ENCODE results near the gene MYO1C. TPM values are rescaled to one million over a fixed set of nuclear protein-coding genes. Genes with fewer than 3 reads are reported as not detected.
A peak's percentile ranks its signal among the peaks of the same experiment; 100 is the strongest.

The MYO1C gene
- total RNA-seq, 1 experiment from 2014 or later, result 227 TPM

- Histone ChIP-seq H3K9me2 (ENCODE audit: insufficient read depth) (no peaks in the 10 kb centered on the region), H3K4me1 (ENCODE audit: control insufficient read depth in 1 of 2, insufficient read depth in 2 of 2, low read length in 2 of 2) (peaks cover 0 to 7% of the 10 kb centered on the region in 2 experiments; a peak in 3 of 4 replicates), H2AFZ (ENCODE audit: low read depth, low read length, poor library complexity, severe bottlenecking) (no peak overlapping the region), H3K79me2 (ENCODE audit: insufficient read depth, low read length) (peaks cover 95% of the 10 kb centered on the region), H3K27me3 (ENCODE audit: insufficient read depth, low read length) (no peaks in the 10 kb centered on the region), H3K4me2 (ENCODE audit: low read length) (no peak overlapping the region), H3K9ac (ENCODE audit: low read length) (no peak overlapping the region), H3K9me3 (ENCODE audit: control insufficient read depth in 1 of 2, insufficient read depth in 1 of 2, low read depth in 1 of 2, low read length in 2 of 2) (no peaks in the 10 kb centered on the region), H3K27ac (ENCODE audit: low read depth, low read length) (no peak overlapping the region), H3K36me3 (ENCODE audit: control insufficient read depth in 1 of 2, insufficient read depth in 2 of 2, low read length in 2 of 2) (0 out of 4 replicates have a peak, but pooled peaks cover 2 to 5% of the 10 kb centered on the region in 2 experiments), H3K4me3 (replicated peaks in 1 of 2; ENCODE audit: low read depth in 1 of 2, low read length in 2 of 2) (no peak overlapping the region), H4K20me1 (ENCODE audit: insufficient read depth) (0 out of 2 replicates have a peak, but pooled peaks cover 2% of the 10 kb centered on the region)
- intact Hi-C loops (cut with micrococcal nuclease), result no loop called here
- DNase-seq (ENCODE audit: low read depth, low spot score) (no peak), ATAC-seq (no peak)
- CTCF ChIA-PET, result no interaction called here
- no peak for TF ChIP-seq POLR2A (IDR thresholded peaks at IDR 0.05; ENCODE audit: borderline replicate concordance, extremely low read depth, insufficient read depth, insufficient read length)
- no peak for TF ChIP-seq SRF (IDR thresholded peaks at IDR 0.05; ENCODE audit: low read depth)
- no peak for TF ChIP-seq SP1 (IDR thresholded peaks at IDR 0.05; ENCODE audit: low read depth)
- TF ChIP-seq EGR1 (IDR thresholded peaks at IDR 0.05; ENCODE audit: low read depth), result no peak
- TF ChIP-seq RAD21 (IDR thresholded peaks at IDR 0.05; ENCODE audit: low read depth), result no peak
- TF ChIP-seq ZNF274 (IDR thresholded peaks at IDR 0.05; ENCODE audit: low read depth, low read length), result no peak
- no peak for TF ChIP-seq ATF3 (IDR thresholded peaks at IDR 0.05)
- no peak for TF ChIP-seq MAX (IDR thresholded peaks at IDR 0.05)
- no TSS peak for BruUV-seq (replicated peaks)
- POLR2A ChIA-PET, result no interaction called here
- RAD21 ChIA-PET (ENCODE audit: low non-redundant PET in 1 of 2, low total read pairs in 2 of 2, uncharacterized antibody in 2 of 2, unreplicated experiment in 2 of 2), result no interaction called here
These were observed 50.3 kb downstream of the MYO1C start for GRCh38 chr17:1442187-1442586.

- H3K36me3 ChIP-seq (ENCODE audit: control insufficient read depth in 1 of 2, insufficient read depth in 2 of 2, low read length in 2 of 2), result peaks cover 7 to 13% of the 10 kb centered on the region in 2 experiments; a peak in 2 of 4 replicates
- H3K4me3 ChIP-seq (replicated peaks in 1 of 2; ENCODE audit: low read depth in 1 of 2, low read length in 2 of 2), result no peak overlapping the region
- no peak overlapping the region for H3K9ac ChIP-seq (ENCODE audit: low read length)
- intact Hi-C loops (cut with micrococcal nuclease), result no loop called here
- no peak overlapping the region for H3K4me2 ChIP-seq (ENCODE audit: low read length)
- no peaks in the 10 kb centered on the region for H3K27me3 ChIP-seq (ENCODE audit: insufficient read depth, low read length)
- ATAC-seq, result peak; percentile 28; the same call in 1 of the 2 replicates
- ChIA-PET RAD21 (ENCODE audit: low non-redundant PET in 1 of 2, low total read pairs in 2 of 2, uncharacterized antibody in 2 of 2, unreplicated experiment in 2 of 2) (no interaction called here), POLR2A (no interaction called here), CTCF (no interaction called here)
- peaks cover 95% of the 10 kb centered on the region for H3K79me2 ChIP-seq (ENCODE audit: insufficient read depth, low read length)
- TF ChIP-seq POLR2AphosphoS5 (IDR thresholded peaks at IDR 0.05; ENCODE audit: low read depth, low read length) (0 out of 2 replicates have a peak, but pooled peaks have one; percentile 20), RAD21 (IDR thresholded peaks at IDR 0.05; ENCODE audit: low read depth) (no peak)
- H4K20me1 ChIP-seq (ENCODE audit: insufficient read depth), result 0 out of 2 replicates have a peak, but pooled peaks cover 2% of the 10 kb centered on the region
- BruUV-seq (replicated peaks), result no TSS peak
- no peaks in the 10 kb centered on the region for H3K9me2 ChIP-seq (ENCODE audit: insufficient read depth)
- H2AFZ ChIP-seq (ENCODE audit: low read depth, low read length, poor library complexity, severe bottlenecking), result no peak overlapping the region
- no peak for DNase-seq (ENCODE audit: low read depth, low spot score)
- no peaks in the 10 kb centered on the region for H3K9me3 ChIP-seq (ENCODE audit: control insufficient read depth in 1 of 2, insufficient read depth in 1 of 2, low read depth in 1 of 2, low read length in 2 of 2)
- H3K27ac ChIP-seq (ENCODE audit: low read depth, low read length), result no peak overlapping the region
- H3K4me1 ChIP-seq (ENCODE audit: control insufficient read depth in 1 of 2, insufficient read depth in 2 of 2, low read length in 2 of 2), result peaks cover 0 to 7% of the 10 kb centered on the region in 2 experiments; a peak in 2 of 4 replicates
These were observed 51.6 kb downstream of the MYO1C start for GRCh38 chr17:1440921-1441320.

All from HCT116 (cell line).